HepG2 (cell line): ENCODE data around the gene CFAP54. TPM values are rescaled to one million over a fixed set of nuclear protein-coding genes. Genes with fewer than 3 reads are reported as not detected.

ENCODE experiments used
- ATAC-seq: fragments of 200-7000 bp; cut with Tn5 transposase; 3 replicates; pipeline ENCODE4 v1.9.1; 2020; ENCODE audit warnings: mild to moderate bottlenecking, moderate library complexity
- BruUV-seq: library from RNA; stranded (reverse); fragments of 400-500 nt; replicated peaks from 2 replicates; lab custom pipeline; 2021; lab: Mats Ljungman, UMichigan
- CTCF ChIA-PET: fragments of 300-600 bp; formaldehyde crosslinking; extraction: SDS; loops from one replicate; lab custom pipeline; 2021; ENCODE audit warnings: low total read pairs, inconsistent platforms, low intra/inter-chr PET ratio; lab: Yijun Ruan, JAX
- POLR2A ChIA-PET: fragments of 350-600 bp; sonication (Branson Sonifier 250); formaldehyde crosslinking; loops from one replicate; lab custom pipeline; 2020; ENCODE audit warnings: antibody characterized with exemption, inconsistent platforms; lab: Yijun Ruan, JAX
- DNase-seq: peaks from one replicate; pipeline ENCODE4 v3.0.0-alpha.2; 2015; ENCODE audit warnings: low spot score
- FAIRE-seq: peaks from 3 replicates; lab custom pipeline; 2011; peaks lifted over from hg19 to GRCh38; lab: Jason Lieb, UNC
- H2AFZ ChIP-seq: one replicate; pipeline ENCODE4 v1.6.1; 2011; ENCODE audit warnings: low read length, inconsistent platforms
- H3K27ac ChIP-seq: fragments of 300-600 bp; 3 replicates; pipeline ENCODE4 v1.8.0; 2011; ENCODE audit warnings: mixed run types, mild to moderate bottlenecking, mixed read lengths, low read length, inconsistent platforms; ENCODE audit not compliant: insufficient read depth; ENCODE audit errors: extremely low read length
- H3K27me3 ChIP-seq, 2 experiments: fragments of 200-600 bp in 1 of 2; 2 replicates in 1 of 2; 3 replicates in 1 of 2; pipeline versions ENCODE4 v1.6.0 to v1.8.0; 2011; ENCODE audit warnings: low read length in 2 of 2, mild to moderate bottlenecking in 2 of 2, moderate library complexity in 2 of 2, inconsistent platforms in 1 of 2; ENCODE audit not compliant: insufficient read depth in 2 of 2, control insufficient read depth in 1 of 2
- H3K36me3 ChIP-seq, 2 experiments: fragments of 200-600 bp in 1 of 2; replicated peaks in 1 of 2; 2 replicates in 1 of 2; 3 replicates in 1 of 2; pipeline versions ENCODE4 v1.5.1 to v1.8.0; 2011; ENCODE audit warnings: low read length in 2 of 2, inconsistent platforms in 1 of 2; ENCODE audit not compliant: insufficient read depth in 2 of 2, control insufficient read depth in 1 of 2
- H3K4me1 ChIP-seq: 2 replicates; pipeline ENCODE4 v1.5.1; 2012; ENCODE audit warnings: low read length, inconsistent platforms; ENCODE audit not compliant: insufficient read depth
- H3K4me2 ChIP-seq: 2 replicates; pipeline ENCODE4 v1.6.0; 2011; ENCODE audit warnings: low read depth, low read length, inconsistent platforms
- H3K4me3 ChIP-seq, 3 experiments: fragments of 200-600 bp in 1 of 3; sonication (generic), shearing (Covaris generic) in 1 of 3; replicated peaks in 1 of 3; 2 replicates each; pipeline ENCODE4 v1.5.1; 2011 to 2016; ENCODE audit warnings: low read length in 3 of 3, inconsistent platforms in 2 of 3, low read depth in 2 of 3, mild to moderate bottlenecking in 2 of 3, control low read depth in 1 of 3, mixed read lengths in 1 of 3; ENCODE audit not compliant: insufficient read depth in 1 of 3
- H3K79me2 ChIP-seq: one replicate; pipeline ENCODE4 v1.6.1; 2011; ENCODE audit warnings: low read length, inconsistent platforms; ENCODE audit not compliant: insufficient read depth
- H3K9ac ChIP-seq: 2 replicates; pipeline ENCODE4 v1.6.0; 2011; ENCODE audit warnings: mild to moderate bottlenecking, low read depth, low read length, inconsistent platforms; ENCODE audit not compliant: insufficient read depth
- H3K9me3 ChIP-seq: 2 replicates; pipeline ENCODE4 v1.5.1; 2012; ENCODE audit warnings: mild to moderate bottlenecking, low read length
- H4K20me1 ChIP-seq: 2 replicates; pipeline ENCODE4 v1.6.0; 2011; ENCODE audit warnings: inconsistent platforms, mild to moderate bottlenecking, low read length, moderate library complexity; ENCODE audit not compliant: insufficient read depth
- ATF1 ChIP-seq: IDR thresholded peaks from 2 replicates; pipeline ENCODE4 v1.6.1; 2016; ENCODE audit warnings: mild to moderate bottlenecking, control low read depth
- EEA1 ChIP-seq: sonication (generic); formaldehyde crosslinking; IDR thresholded peaks from 2 replicates; pipeline ENCODE4 v1.5.1; 2020; ENCODE audit warnings: mild to moderate bottlenecking, missing genetic modification reagents, borderline replicate concordance
- KLF6 ChIP-seq: IDR thresholded peaks from 2 replicates; pipeline ENCODE4 v1.8.0; 2016; ENCODE audit warnings: missing biosample characterization, missing genetic modification reagents
- MBNL3 ChIP-seq: fragments of 250-450 bp; sonication (Bioruptor Pico); conservative IDR thresholded peaks from 2 replicates; pipeline ENCODE4 v1.8.0; 2022; ENCODE audit warnings: mild to moderate bottlenecking, inconsistent platforms
- NFIB ChIP-seq: sonication (generic); formaldehyde crosslinking; IDR thresholded peaks from 2 replicates; pipeline ENCODE4 v1.9.0; 2021; ENCODE audit warnings: missing genetic modification reagents, mild to moderate bottlenecking, borderline replicate concordance
- NR1H2 ChIP-seq: sonication (generic); formaldehyde crosslinking; IDR thresholded peaks from 2 replicates; pipeline ENCODE4 v1.8.1; 2022; ENCODE audit warnings: low read depth, missing genetic modification reagents, borderline replicate concordance
- PAWR ChIP-seq: sonication (generic); formaldehyde crosslinking; IDR thresholded peaks from 2 replicates; pipeline ENCODE4 v1.4.0; 2020; ENCODE audit warnings: missing genetic modification reagents, mild to moderate bottlenecking, borderline replicate concordance
- PLRG1 ChIP-seq: fragments of 450-650 bp; conservative IDR thresholded peaks from 2 replicates; pipeline ENCODE4 v1.6.1; 2016
- PTBP1 ChIP-seq: fragments of 200-400 bp; formaldehyde crosslinking; IDR thresholded peaks from 2 replicates; pipeline ENCODE4 v1.6.1; 2018; ENCODE audit warnings: low read length, low read depth; ENCODE audit not compliant: poor library complexity, severe bottlenecking
- SALL2 ChIP-seq: sonication (generic); formaldehyde crosslinking; IDR thresholded peaks from 2 replicates; pipeline ENCODE4 v1.8.1; 2023; ENCODE audit warnings: mild to moderate bottlenecking, missing genetic modification reagents, inconsistent platforms
- SIN3A ChIP-seq: IDR thresholded peaks from 2 replicates; pipeline ENCODE4 v1.6.1; 2011; ENCODE audit warnings: low read depth, mild to moderate bottlenecking, control low read depth, low read length, borderline replicate concordance
- TIGD3 ChIP-seq: sonication (generic); formaldehyde crosslinking; IDR thresholded peaks from 2 replicates; pipeline ENCODE4 v1.5.1; 2020; ENCODE audit warnings: mild to moderate bottlenecking, missing genetic modification reagents, borderline replicate concordance
- TMF1 ChIP-seq: sonication (generic); formaldehyde crosslinking; IDR thresholded peaks from 2 replicates; pipeline ENCODE4 v1.8.1; 2022; ENCODE audit warnings: low read depth, missing genetic modification reagents
- TP53 ChIP-seq: sonication (generic); formaldehyde crosslinking; conservative IDR thresholded peaks from 2 replicates; pipeline ENCODE4 v1.4.0; 2020; ENCODE audit warnings: missing genetic modification reagents
- ZFYVE20 ChIP-seq: sonication (generic); formaldehyde crosslinking; IDR thresholded peaks from 2 replicates; pipeline ENCODE4 v1.8.0; 2023; ENCODE audit warnings: low read depth, mild to moderate bottlenecking, moderate library complexity, missing genetic modification reagents, borderline replicate concordance
- ZNF546 ChIP-seq: sonication (generic); formaldehyde crosslinking; conservative IDR thresholded peaks from 2 replicates; pipeline ENCODE4 v1.8.1; 2023; ENCODE audit warnings: mild to moderate bottlenecking, missing genetic modification reagents
- ZNF572 ChIP-seq: sonication (generic); formaldehyde crosslinking; IDR thresholded peaks from 2 replicates; pipeline ENCODE4 v1.5.1; 2020; ENCODE audit warnings: mild to moderate bottlenecking, missing genetic modification reagents
- ZNF703 ChIP-seq: sonication (generic); formaldehyde crosslinking; IDR thresholded peaks from 2 replicates; pipeline ENCODE4 v1.5.1; 2020; ENCODE audit warnings: missing genetic modification reagents, mild to moderate bottlenecking, moderate library complexity, borderline replicate concordance
- ZNF710 ChIP-seq: sonication (generic); formaldehyde crosslinking; IDR thresholded peaks from 2 replicates; pipeline ENCODE4 v1.5.0; 2020; ENCODE audit warnings: mild to moderate bottlenecking, missing genetic modification reagents, borderline replicate concordance
- WGBS: methylation state at CpG from one replicate; pipeline ENCODE4 v1.1.6; 2017; ENCODE audit warnings: low lambda C conversion rate; 5-methylcytosine and 5-hydroxymethylcytosine counted together
- in situ Hi-C: cut with HindIII; loops from 2 replicates; pipeline ENCODE4 v1.10.0; 2017; ENCODE audit warnings: low pct_unique_long_range_greater_than_20kb; ENCODE audit not compliant: extremely low pct_ligation_motif_present
- intact Hi-C: fragments of 100-400 bp; cut with micrococcal nuclease; formaldehyde crosslinking; loops from one replicate; pipeline ENCODE4 v1.10.0; 2022; ENCODE audit not compliant: unreplicated experiment
- polyA plus RNA-seq, 8 experiments: library from polyadenylated mRNA; depleted of rRNA in 3 of 8; stranded (reverse) in 7 of 8; unstranded in 1 of 8; fragments of >200 nt; fragmentation: Illumina TruSeq in 4 of 8; extraction: Trizol in 4 of 8; gene quantifications; 2 replicates each; pipeline versions ENCODE4 v1.2.1 to v1.2.3, GENCODE V29; 2011 to 2016; ENCODE audit warnings: low read depth in 4 of 8, missing spikeins in 1 of 8, mixed read lengths in 1 of 8; ENCODE audit not compliant: insufficient read depth in 1 of 8
- total RNA-seq, 5 experiments: library from RNA; depleted of rRNA; stranded (reverse); fragments of >200 nt; fragmentation: Illumina TruSeq; extraction: Trizol; gene quantifications; 2 replicates each; pipeline ENCODE4 v1.2.3, GENCODE V29; 2016; ENCODE audit warnings: low read depth in 1 of 5

Gene CFAP54
- total and polyA plus RNA-seq, 2 of the 13 experiments (the other 11 are each of a cell fraction or from before 2014, with no cell fraction given), result not detected

GRCh38 chr12:96906849-96907670 lies 417.7 kb downstream of the CFAP54 start, which contains the start of gene NEDD1:
Gene NEDD1, plus strand, starts transcription at chr12:96907257. Its CDS starts 2,503 bp downstream, at chr12:96909760.
- H3K27ac ChIP-seq, result peak within 1 kb of the TSS; percentile 80
- peak within 1 kb of the TSS; percentile 85 for H3K4me2 ChIP-seq
- H3K36me3 ChIP-seq, result no peaks in the 10 kb centered on the region; a peak in 1 of 5 replicates
- ChIA-PET CTCF (no interaction called here), POLR2A (no interaction called here)
- no peaks in the 10 kb centered on the region for H4K20me1 ChIP-seq
- DNase-seq (peak; percentile 79), ATAC-seq (peak; percentile 98), FAIRE-seq (no peak)
- H3K4me1 ChIP-seq, result peaks cover 23% of the 10 kb centered on the region
- 3% methylated on average over 14 of the region's 68 CpGs for WGBS
- in situ Hi-C loops, result no loop called here
- H3K27me3 ChIP-seq, result no peaks in the 10 kb centered on the region; a peak in 1 of 5 replicates
- peak within 1 kb of the TSS; percentile 82 for H3K9ac ChIP-seq
- no peaks in the 10 kb centered on the region for H3K9me3 ChIP-seq
- intact Hi-C loops, result no loop called here
- no TSS peak for BruUV-seq
- H2AFZ ChIP-seq, result peak within 1 kb of the TSS; percentile 98
- peaks cover 15% of the 10 kb centered on the region for H3K79me2 ChIP-seq
- H3K4me3 ChIP-seq, result peak within 1 kb of the TSS; percentile 73 to 85 (median 81)
- TF ChIP-seq PAWR, result no peak
- TF ChIP-seq PLRG1, result no peak
- no peak for TF ChIP-seq ZNF710
- TF ChIP-seq ZNF703 (CRISPR knock-in tag), result no peak
- no peak for TF ChIP-seq TP53
- TF ChIP-seq ATF1 (CRISPR knock-in tag), result peak; percentile 93
- peak; percentile 62 for TF ChIP-seq PTBP1
- 0 out of 2 replicates have a peak, but pooled peaks have one; percentile 62 for TF ChIP-seq TMF1 (CRISPR knock-in tag)
- TF ChIP-seq NFIB (CRISPR knock-in tag), result no peak
- TF ChIP-seq SIN3A, result peak; percentile 67; the same call in 1 of the 2 replicates
- no peak for TF ChIP-seq ZFYVE20
- no peak for TF ChIP-seq NR1H2 (CRISPR knock-in tag)
- TF ChIP-seq EEA1, result no peak
- TF ChIP-seq ZNF572 (CRISPR knock-in tag), result no peak
- TF ChIP-seq SALL2 (CRISPR knock-in tag), result 0 out of 2 replicates have a peak, but pooled peaks have one; percentile 60
- TF ChIP-seq TIGD3 (CRISPR knock-in tag), result no peak
- TF ChIP-seq KLF6 (CRISPR knock-in tag), result 0 out of 2 replicates have a peak, but pooled peaks have one; percentile 23
- no peak; the same call in 1 of the 2 replicates for TF ChIP-seq ZNF546 (CRISPR knock-in tag)
- no peak for TF ChIP-seq MBNL3 (CRISPR knock-in tag)
